SK-N-SH treated with all-trans-retinoic acid at 6 μM for 48 hours (cell line): Measurements from ENCODE around the gene IFI16.
"Not testable (repeated sequence)": the region's sequence is repeated elsewhere in the genome, so short reads cannot be mapped to it uniquely, and the experiment has no call there.

ENCODE experiments used
- ATAC-seq: fragments of 200-7000 bp; cut with Tn5 transposase; 3 replicates; pipeline ENCODE4 v1.9.1; 2020; ENCODE audit warnings: mild to moderate bottlenecking, moderate library complexity
- ARNTL ChIP-seq: fragments of 450-650 bp; formaldehyde crosslinking; IDR thresholded peaks from 2 replicates; pipeline ENCODE4 v1.5.0; 2020; ENCODE audit warnings: low read depth, mild to moderate bottlenecking, moderate library complexity, borderline replicate concordance
- BACH2 ChIP-seq: fragments of 250-450 bp; sonication (Bioruptor Pico); IDR thresholded peaks from 2 replicates; pipeline ENCODE4 v1.9.0; 2021; ENCODE audit warnings: mild to moderate bottlenecking, borderline replicate concordance
- CSDC2 ChIP-seq: fragments of 250-450 bp; sonication (Bioruptor Pico); IDR thresholded peaks from 2 replicates; pipeline ENCODE4 v1.5.0; 2020; ENCODE audit warnings: mild to moderate bottlenecking, moderate library complexity
- ESRRG ChIP-seq: fragments of 250-450 bp; sonication (Bioruptor Pico); IDR thresholded peaks from 2 replicates; pipeline ENCODE4 v1.6.1; 2021; ENCODE audit warnings: mild to moderate bottlenecking
- GLIS3 ChIP-seq: fragments of 250-450 bp; sonication (Bioruptor Pico); IDR thresholded peaks from 2 replicates; pipeline ENCODE4 v1.5.0; 2020; ENCODE audit warnings: mild to moderate bottlenecking, moderate library complexity
- ISL1 ChIP-seq: fragments of 250-450 bp; sonication (Bioruptor Pico); IDR thresholded peaks from 2 replicates; pipeline ENCODE4 v2.1.2; 2022; ENCODE audit warnings: mild to moderate bottlenecking, moderate library complexity
- PPARA ChIP-seq: fragments of 250-450 bp; sonication (Bioruptor Pico); IDR thresholded peaks from 2 replicates; pipeline ENCODE4 v1.5.0; 2020; ENCODE audit warnings: mild to moderate bottlenecking, borderline replicate concordance
- RARB ChIP-seq: fragments of 250-450 bp; sonication (Bioruptor Pico); IDR thresholded peaks from 2 replicates; pipeline ENCODE4 v1.8.0; 2021; ENCODE audit warnings: mild to moderate bottlenecking, moderate library complexity
- SNAI2 ChIP-seq: fragments of 250-450 bp; sonication (Bioruptor Pico); IDR thresholded peaks from 2 replicates; pipeline ENCODE4 v1.5.0; 2020; ENCODE audit warnings: mild to moderate bottlenecking, moderate library complexity
- TCF4 ChIP-seq: fragments of 250-450 bp; sonication (Bioruptor Pico); IDR thresholded peaks from 2 replicates; pipeline ENCODE4 v1.8.0; 2021; ENCODE audit warnings: mild to moderate bottlenecking, moderate library complexity, borderline replicate concordance
- ZC3H10 ChIP-seq: fragments of 250-450 bp; sonication (Bioruptor Pico); IDR thresholded peaks from 2 replicates; pipeline ENCODE4 v1.5.1; 2021; ENCODE audit warnings: mild to moderate bottlenecking, moderate library complexity
- ZFP3 ChIP-seq: fragments of 250-450 bp; sonication (Bioruptor Pico); IDR thresholded peaks from 2 replicates; pipeline ENCODE4 v1.5.0; 2020; ENCODE audit warnings: mild to moderate bottlenecking, moderate library complexity
- ZFP30 ChIP-seq: fragments of 450-650 bp; formaldehyde crosslinking; IDR thresholded peaks from 2 replicates; pipeline ENCODE4 v1.5.0; 2022; ENCODE audit warnings: mild to moderate bottlenecking, moderate library complexity
- ZNF8 ChIP-seq: fragments of 450-650 bp; formaldehyde crosslinking; IDR thresholded peaks from 2 replicates; pipeline ENCODE4 v1.5.0; 2020; ENCODE audit warnings: mild to moderate bottlenecking, moderate library complexity
- TF ChIP-seq, protein P1 (sequence below): fragments of 250-450 bp; sonication (Bioruptor Pico); IDR thresholded peaks from 2 replicates; pipeline ENCODE4 v1.5.1; 2020; ENCODE audit warnings: low read depth, mild to moderate bottlenecking, moderate library complexity
- TF ChIP-seq, protein P2 (sequence below): fragments of 250-450 bp; sonication (Bioruptor Pico); IDR thresholded peaks from 2 replicates; pipeline ENCODE4 v1.5.0; 2020; ENCODE audit warnings: mild to moderate bottlenecking, moderate library complexity
- TF ChIP-seq, protein P3 (sequence below): fragments of 250-450 bp; sonication (Bioruptor Pico); IDR thresholded peaks from 2 replicates; pipeline ENCODE4 v1.8.0; 2020; ENCODE audit warnings: mild to moderate bottlenecking, moderate library complexity, borderline replicate concordance
- TF ChIP-seq, protein P4 (sequence below): fragments of 250-450 bp; sonication (Bioruptor Pico); IDR thresholded peaks from 2 replicates; pipeline ENCODE4 v1.5.1; 2021; ENCODE audit warnings: mild to moderate bottlenecking, moderate library complexity
- TF ChIP-seq, protein P5 (sequence below): fragments of 250-450 bp; sonication (Bioruptor Pico); IDR thresholded peaks from 2 replicates; pipeline ENCODE4 v1.8.0; 2021; ENCODE audit warnings: low read depth, mild to moderate bottlenecking, moderate library complexity, borderline replicate concordance

Gene IFI16

DNA sequence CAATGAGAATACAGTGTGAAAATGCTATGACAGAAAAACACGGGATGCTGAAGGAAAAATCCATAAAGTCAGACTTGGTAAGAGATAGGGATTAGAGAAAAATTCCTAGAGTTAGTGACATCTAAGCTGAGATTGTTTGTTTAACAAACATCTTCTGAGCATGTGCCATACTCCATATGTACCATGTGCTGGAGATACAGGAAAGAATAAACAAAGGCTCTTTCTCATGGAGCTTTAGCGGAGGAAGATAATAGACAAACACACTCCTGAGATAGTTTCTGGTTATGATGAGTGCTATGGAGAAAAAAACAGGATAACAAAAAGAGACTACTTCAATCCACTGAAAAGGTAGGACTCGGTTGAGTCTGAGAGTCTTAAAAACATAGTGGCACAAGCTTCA lies 88.9 kb downstream of the IFI16 start:
- TF ChIP-seq, protein P1, sequence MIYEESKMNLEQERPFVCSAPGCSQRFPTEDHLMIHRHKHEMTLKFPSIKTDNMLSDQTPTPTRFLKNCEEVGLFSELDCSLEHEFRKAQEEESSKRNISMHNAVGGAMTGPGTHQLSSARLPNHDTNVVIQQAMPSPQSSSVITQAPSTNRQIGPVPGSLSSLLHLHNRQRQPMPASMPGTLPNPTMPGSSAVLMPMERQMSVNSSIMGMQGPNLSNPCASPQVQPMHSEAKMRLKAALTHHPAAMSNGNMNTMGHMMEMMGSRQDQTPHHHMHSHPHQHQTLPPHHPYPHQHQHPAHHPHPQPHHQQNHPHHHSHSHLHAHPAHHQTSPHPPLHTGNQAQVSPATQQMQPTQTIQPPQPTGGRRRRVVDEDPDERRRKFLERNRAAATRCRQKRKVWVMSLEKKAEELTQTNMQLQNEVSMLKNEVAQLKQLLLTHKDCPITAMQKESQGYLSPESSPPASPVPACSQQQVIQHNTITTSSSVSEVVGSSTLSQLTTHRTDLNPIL (CRISPR knock-in tag), result no peak
- TF ChIP-seq GLIS3 (CRISPR knock-in tag) (no peak), ZNF8 (CRISPR knock-in tag) (no peak), RARB (CRISPR knock-in tag) (no peak), ZFP30 (CRISPR knock-in tag) (no peak), ARNTL (no peak), ZC3H10 (CRISPR knock-in tag) (no peak), ZFP3 (CRISPR knock-in tag) (no peak), PPARA (no peak), SNAI2 (no peak), TCF4 (CRISPR knock-in tag) (no peak), BACH2 (CRISPR knock-in tag) (no peak)
- TF ChIP-seq, protein P2, sequence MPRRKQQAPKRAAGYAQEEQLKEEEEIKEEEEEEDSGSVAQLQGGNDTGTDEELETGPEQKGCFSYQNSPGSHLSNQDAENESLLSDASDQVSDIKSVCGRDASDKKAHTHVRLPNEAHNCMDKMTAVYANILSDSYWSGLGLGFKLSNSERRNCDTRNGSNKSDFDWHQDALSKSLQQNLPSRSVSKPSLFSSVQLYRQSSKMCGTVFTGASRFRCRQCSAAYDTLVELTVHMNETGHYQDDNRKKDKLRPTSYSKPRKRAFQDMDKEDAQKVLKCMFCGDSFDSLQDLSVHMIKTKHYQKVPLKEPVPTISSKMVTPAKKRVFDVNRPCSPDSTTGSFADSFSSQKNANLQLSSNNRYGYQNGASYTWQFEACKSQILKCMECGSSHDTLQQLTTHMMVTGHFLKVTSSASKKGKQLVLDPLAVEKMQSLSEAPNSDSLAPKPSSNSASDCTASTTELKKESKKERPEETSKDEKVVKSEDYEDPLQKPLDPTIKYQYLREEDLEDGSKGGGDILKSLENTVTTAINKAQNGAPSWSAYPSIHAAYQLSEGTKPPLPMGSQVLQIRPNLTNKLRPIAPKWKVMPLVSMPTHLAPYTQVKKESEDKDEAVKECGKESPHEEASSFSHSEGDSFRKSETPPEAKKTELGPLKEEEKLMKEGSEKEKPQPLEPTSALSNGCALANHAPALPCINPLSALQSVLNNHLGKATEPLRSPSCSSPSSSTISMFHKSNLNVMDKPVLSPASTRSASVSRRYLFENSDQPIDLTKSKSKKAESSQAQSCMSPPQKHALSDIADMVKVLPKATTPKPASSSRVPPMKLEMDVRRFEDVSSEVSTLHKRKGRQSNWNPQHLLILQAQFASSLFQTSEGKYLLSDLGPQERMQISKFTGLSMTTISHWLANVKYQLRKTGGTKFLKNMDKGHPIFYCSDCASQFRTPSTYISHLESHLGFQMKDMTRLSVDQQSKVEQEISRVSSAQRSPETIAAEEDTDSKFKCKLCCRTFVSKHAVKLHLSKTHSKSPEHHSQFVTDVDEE, result no peak
- TF ChIP-seq, protein P3, sequence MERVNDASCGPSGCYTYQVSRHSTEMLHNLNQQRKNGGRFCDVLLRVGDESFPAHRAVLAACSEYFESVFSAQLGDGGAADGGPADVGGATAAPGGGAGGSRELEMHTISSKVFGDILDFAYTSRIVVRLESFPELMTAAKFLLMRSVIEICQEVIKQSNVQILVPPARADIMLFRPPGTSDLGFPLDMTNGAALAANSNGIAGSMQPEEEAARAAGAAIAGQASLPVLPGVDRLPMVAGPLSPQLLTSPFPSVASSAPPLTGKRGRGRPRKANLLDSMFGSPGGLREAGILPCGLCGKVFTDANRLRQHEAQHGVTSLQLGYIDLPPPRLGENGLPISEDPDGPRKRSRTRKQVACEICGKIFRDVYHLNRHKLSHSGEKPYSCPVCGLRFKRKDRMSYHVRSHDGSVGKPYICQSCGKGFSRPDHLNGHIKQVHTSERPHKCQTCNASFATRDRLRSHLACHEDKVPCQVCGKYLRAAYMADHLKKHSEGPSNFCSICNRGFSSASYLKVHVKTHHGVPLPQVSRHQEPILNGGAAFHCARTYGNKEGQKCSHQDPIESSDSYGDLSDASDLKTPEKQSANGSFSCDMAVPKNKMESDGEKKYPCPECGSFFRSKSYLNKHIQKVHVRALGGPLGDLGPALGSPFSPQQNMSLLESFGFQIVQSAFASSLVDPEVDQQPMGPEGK (CRISPR knock-in tag), result no peak
- TF ChIP-seq, protein P4, sequence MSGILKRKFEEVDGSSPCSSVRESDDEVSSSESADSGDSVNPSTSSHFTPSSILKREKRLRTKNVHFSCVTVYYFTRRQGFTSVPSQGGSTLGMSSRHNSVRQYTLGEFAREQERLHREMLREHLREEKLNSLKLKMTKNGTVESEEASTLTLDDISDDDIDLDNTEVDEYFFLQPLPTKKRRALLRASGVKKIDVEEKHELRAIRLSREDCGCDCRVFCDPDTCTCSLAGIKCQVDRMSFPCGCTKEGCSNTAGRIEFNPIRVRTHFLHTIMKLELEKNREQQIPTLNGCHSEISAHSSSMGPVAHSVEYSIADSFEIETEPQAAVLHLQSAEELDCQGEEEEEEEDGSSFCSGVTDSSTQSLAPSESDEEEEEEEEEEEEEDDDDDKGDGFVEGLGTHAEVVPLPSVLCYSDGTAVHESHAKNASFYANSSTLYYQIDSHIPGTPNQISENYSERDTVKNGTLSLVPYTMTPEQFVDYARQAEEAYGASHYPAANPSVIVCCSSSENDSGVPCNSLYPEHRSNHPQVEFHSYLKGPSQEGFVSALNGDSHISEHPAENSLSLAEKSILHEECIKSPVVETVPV (CRISPR knock-in tag), result no peak
- TF ChIP-seq, protein P5, sequence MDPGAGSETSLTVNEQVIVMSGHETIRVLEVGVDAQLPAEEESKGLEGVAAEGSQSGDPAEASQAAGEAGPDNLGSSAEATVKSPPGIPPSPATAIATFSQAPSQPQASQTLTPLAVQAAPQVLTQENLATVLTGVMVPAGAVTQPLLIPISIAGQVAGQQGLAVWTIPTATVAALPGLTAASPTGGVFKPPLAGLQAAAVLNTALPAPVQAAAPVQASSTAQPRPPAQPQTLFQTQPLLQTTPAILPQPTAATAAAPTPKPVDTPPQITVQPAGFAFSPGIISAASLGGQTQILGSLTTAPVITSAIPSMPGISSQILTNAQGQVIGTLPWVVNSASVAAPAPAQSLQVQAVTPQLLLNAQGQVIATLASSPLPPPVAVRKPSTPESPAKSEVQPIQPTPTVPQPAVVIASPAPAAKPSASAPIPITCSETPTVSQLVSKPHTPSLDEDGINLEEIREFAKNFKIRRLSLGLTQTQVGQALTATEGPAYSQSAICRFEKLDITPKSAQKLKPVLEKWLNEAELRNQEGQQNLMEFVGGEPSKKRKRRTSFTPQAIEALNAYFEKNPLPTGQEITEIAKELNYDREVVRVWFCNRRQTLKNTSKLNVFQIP (CRISPR knock-in tag), result no peak
- TF ChIP-seq, all 23 proteins: peak for 0
- ATAC-seq, result no peak

DNA sequence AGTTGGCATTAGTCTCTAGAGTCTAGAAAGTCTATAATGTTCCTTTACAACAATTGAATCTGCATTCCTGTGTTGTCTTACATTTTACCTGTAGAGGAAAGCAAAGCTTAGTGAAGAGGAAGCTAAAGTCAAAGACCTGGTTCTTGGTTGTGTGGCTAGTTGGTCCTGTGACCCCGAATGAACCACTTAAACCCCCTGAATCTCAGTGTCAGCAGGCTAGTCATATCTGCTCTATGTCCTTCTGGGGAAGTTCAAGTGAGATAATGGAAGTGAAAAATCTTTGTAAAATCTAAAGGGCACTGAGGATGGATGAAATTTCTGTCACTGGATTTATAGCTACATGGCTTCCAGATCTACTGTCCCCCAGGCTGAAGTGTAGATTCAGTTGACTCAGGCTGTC lies 90.9 kb downstream of the IFI16 start:
- no peak for ATAC-seq
- TF ChIP-seq, protein P5 (CRISPR knock-in tag), result no peak
- TF ChIP-seq, protein P1 (CRISPR knock-in tag), result no peak
- TF ChIP-seq, protein P2, result no peak
- TF ChIP-seq ESRRG (CRISPR knock-in tag), result no peak
- TF ChIP-seq GLIS3 (CRISPR knock-in tag), result no peak
- TF ChIP-seq ISL1 (CRISPR knock-in tag), result no peak
- TF ChIP-seq CSDC2, result no peak

DNA sequence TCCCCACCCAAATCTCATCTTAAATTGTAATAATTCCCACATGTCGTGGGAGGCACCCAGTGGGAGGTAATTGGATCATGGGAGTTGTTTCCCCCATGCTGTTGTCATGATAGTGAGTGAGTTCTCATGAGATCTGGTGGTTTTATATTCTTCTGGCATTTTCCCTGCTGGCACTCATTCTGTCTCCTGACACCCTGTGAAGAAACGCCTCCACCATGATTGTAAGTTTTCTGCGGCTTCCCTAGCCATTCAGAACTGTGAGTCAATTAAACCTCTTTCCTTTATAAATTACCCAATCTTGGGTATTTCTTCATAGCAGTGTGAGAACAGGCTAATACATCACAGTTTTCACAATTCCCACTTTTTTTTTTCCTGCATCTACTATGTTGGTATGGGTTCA lies 93.3 kb downstream of the IFI16 start:
- ATAC-seq, result not testable (repeated sequence)
